ENCODE measurements around the gene NUFIP1. TPM values are rescaled to one million over a fixed set of nuclear protein-coding genes. Genes with fewer than 3 reads are reported as not detected.

NUFIP1 gene
- total and polyA plus RNA-seq, 4 donors, result 0.92 to 2.0 (median 1.7) TPM

DNA sequence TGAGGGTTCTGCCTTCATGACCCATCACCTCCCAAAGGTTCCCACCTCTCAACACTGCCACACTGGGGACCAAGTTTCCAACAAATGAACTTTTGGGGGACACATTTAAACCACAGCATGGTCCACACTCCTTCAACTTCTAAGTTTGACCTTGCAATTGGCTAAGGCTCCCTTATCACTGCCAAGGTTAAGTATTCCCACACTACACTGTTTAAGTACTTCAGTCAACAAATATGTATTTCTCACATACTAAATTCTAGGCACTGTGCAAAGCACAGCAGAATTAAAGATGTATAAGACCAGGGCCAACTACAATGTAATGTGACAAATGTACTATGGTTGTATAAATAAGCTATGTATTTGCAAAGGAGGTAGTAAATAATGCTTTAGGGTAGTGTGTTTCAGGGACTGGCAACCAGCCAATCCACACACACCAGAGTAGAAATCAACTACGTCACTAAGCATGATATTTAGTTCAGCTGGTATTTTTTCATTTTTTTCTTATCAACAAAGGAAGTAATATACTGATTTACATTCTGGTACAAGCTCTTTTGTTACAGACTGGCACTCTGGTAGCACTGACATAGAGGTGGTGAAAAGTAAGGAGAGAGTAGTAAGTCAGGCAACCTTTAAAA is 12.2 kb downstream of the NUFIP1 start:
- H3K4me1 ChIP-seq (ENCODE audit: control insufficient read depth in 4 of 4, insufficient read depth in 4 of 4, low read length in 3 of 4), result no peaks in the 10 kb centered on the region
- H3K27ac ChIP-seq (ENCODE audit: low read depth in 1 of 2, low read length in 2 of 2), result no peak overlapping the region
- no peaks in the 10 kb centered on the region for H3K9me3 ChIP-seq (ENCODE audit: control insufficient read depth in 4 of 4, low read length in 3 of 4)
- H3K4me3 ChIP-seq (ENCODE audit: low read depth in 1 of 3, low read length in 3 of 3), result no peak overlapping the region
- H3K36me3 ChIP-seq (ENCODE audit: control insufficient read depth in 4 of 4, insufficient read depth in 3 of 4, low read depth in 1 of 4, low read length in 3 of 4), result peaks cover 5 to 41% (median 19%) of the 10 kb centered on the region in 4 donors
- WGBS, result 57% methylated on average over 1 of the region's 1 CpG
- TF ChIP-seq, protein P1, sequence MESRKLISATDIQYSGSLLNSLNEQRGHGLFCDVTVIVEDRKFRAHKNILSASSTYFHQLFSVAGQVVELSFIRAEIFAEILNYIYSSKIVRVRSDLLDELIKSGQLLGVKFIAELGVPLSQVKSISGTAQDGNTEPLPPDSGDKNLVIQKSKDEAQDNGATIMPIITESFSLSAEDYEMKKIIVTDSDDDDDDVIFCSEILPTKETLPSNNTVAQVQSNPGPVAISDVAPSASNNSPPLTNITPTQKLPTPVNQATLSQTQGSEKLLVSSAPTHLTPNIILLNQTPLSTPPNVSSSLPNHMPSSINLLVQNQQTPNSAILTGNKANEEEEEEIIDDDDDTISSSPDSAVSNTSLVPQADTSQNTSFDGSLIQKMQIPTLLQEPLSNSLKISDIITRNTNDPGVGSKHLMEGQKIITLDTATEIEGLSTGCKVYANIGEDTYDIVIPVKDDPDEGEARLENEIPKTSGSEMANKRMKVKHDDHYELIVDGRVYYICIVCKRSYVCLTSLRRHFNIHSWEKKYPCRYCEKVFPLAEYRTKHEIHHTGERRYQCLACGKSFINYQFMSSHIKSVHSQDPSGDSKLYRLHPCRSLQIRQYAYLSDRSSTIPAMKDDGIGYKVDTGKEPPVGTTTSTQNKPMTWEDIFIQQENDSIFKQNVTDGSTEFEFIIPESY (IDR thresholded peaks at IDR 0.05), result no peak
- TF ChIP-seq HNF4A (conservative IDR thresholded peaks at IDR 0.05), result no peak
- TF ChIP-seq SP1 (IDR thresholded peaks at IDR 0.05), result no peak
- TF ChIP-seq EGR1 (IDR thresholded peaks at IDR 0.05; ENCODE audit: low read depth in 2 of 2), result no peak
- TF ChIP-seq, protein P2, sequence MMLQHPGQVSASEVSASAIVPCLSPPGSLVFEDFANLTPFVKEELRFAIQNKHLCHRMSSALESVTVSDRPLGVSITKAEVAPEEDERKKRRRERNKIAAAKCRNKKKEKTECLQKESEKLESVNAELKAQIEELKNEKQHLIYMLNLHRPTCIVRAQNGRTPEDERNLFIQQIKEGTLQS (IDR thresholded peaks at IDR 0.05), result no peak
- no peak for TF ChIP-seq GABPA (IDR thresholded peaks at IDR 0.05 in 1 of 2, conservative IDR thresholded peaks at IDR 0.05 in 1 of 2)
- no peak overlapping the region for H3K9ac ChIP-seq (ENCODE audit: low read depth in 1 of 2, low read length in 2 of 2)
- no peak for DNase-seq (ENCODE audit: low spot score)
- no peaks in the 10 kb centered on the region for H3K27me3 ChIP-seq (ENCODE audit: control insufficient read depth in 4 of 4, insufficient read depth in 4 of 4, low read length in 3 of 4)

DNA sequence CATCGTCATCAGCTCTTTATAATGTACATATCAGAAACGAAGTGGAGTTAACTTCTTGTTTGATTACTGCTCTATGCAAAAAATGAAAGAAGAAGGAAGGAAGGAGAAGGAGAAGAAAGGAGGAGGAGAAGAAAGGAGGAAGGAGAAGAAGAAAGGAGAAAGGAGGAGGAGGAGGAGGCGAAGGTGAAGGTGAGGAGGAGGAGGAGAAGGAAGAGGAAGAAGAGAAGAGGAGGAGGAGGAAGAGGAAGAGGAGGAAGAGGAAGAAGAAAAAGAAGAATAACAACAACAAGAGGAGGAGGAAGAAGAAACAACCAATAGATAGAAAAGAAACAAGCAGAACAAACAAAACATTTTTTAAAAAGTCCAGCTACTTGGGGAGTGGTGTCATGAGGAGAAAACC is 13.1 kb downstream of the NUFIP1 start:
- no peaks in the 10 kb centered on the region for H3K4me1 ChIP-seq (ENCODE audit: control insufficient read depth in 4 of 4, insufficient read depth in 4 of 4, low read length in 3 of 4)
- WGBS, result 85% methylated on average over 3 of the region's 3 CpGs
- H3K9me3 ChIP-seq (ENCODE audit: control insufficient read depth in 4 of 4, low read length in 3 of 4), result no peaks in the 10 kb centered on the region
- H3K9ac ChIP-seq (ENCODE audit: low read depth in 1 of 2, low read length in 2 of 2), result no peak overlapping the region
- TF ChIP-seq, protein P1 (IDR thresholded peaks at IDR 0.05), result no peak
- TF ChIP-seq, protein P2 (IDR thresholded peaks at IDR 0.05), result no peak
- TF ChIP-seq RAD21 (IDR thresholded peaks at IDR 0.05), result no peak
- TF ChIP-seq SP1 (IDR thresholded peaks at IDR 0.05), result no peak
- no peak for TF ChIP-seq FOXA1 (IDR thresholded peaks at IDR 0.05)
- no peak for TF ChIP-seq GABPA (IDR thresholded peaks at IDR 0.05 in 1 of 2, conservative IDR thresholded peaks at IDR 0.05 in 1 of 2)
- no peak for TF ChIP-seq HNF4G (IDR thresholded peaks at IDR 0.05)
- TF ChIP-seq FOXA2 (IDR thresholded peaks at IDR 0.05), result no peak
- TF ChIP-seq, protein P3, sequence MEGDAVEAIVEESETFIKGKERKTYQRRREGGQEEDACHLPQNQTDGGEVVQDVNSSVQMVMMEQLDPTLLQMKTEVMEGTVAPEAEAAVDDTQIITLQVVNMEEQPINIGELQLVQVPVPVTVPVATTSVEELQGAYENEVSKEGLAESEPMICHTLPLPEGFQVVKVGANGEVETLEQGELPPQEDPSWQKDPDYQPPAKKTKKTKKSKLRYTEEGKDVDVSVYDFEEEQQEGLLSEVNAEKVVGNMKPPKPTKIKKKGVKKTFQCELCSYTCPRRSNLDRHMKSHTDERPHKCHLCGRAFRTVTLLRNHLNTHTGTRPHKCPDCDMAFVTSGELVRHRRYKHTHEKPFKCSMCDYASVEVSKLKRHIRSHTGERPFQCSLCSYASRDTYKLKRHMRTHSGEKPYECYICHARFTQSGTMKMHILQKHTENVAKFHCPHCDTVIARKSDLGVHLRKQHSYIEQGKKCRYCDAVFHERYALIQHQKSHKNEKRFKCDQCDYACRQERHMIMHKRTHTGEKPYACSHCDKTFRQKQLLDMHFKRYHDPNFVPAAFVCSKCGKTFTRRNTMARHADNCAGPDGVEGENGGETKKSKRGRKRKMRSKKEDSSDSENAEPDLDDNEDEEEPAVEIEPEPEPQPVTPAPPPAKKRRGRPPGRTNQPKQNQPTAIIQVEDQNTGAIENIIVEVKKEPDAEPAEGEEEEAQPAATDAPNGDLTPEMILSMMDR (IDR thresholded peaks at IDR 0.05; ENCODE audit: low read depth, low read length, missing input control), result no peak
- TF ChIP-seq TAF1 (conservative IDR thresholded peaks at IDR 0.05), result no peak
- TF ChIP-seq, protein P4, sequence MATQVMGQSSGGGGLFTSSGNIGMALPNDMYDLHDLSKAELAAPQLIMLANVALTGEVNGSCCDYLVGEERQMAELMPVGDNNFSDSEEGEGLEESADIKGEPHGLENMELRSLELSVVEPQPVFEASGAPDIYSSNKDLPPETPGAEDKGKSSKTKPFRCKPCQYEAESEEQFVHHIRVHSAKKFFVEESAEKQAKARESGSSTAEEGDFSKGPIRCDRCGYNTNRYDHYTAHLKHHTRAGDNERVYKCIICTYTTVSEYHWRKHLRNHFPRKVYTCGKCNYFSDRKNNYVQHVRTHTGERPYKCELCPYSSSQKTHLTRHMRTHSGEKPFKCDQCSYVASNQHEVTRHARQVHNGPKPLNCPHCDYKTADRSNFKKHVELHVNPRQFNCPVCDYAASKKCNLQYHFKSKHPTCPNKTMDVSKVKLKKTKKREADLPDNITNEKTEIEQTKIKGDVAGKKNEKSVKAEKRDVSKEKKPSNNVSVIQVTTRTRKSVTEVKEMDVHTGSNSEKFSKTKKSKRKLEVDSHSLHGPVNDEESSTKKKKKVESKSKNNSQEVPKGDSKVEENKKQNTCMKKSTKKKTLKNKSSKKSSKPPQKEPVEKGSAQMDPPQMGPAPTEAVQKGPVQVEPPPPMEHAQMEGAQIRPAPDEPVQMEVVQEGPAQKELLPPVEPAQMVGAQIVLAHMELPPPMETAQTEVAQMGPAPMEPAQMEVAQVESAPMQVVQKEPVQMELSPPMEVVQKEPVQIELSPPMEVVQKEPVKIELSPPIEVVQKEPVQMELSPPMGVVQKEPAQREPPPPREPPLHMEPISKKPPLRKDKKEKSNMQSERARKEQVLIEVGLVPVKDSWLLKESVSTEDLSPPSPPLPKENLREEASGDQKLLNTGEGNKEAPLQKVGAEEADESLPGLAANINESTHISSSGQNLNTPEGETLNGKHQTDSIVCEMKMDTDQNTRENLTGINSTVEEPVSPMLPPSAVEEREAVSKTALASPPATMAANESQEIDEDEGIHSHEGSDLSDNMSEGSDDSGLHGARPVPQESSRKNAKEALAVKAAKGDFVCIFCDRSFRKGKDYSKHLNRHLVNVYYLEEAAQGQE (IDR thresholded peaks at IDR 0.05), result no peak
- TF ChIP-seq HNF4A (conservative IDR thresholded peaks at IDR 0.05), result no peak
- TF ChIP-seq, protein P5, sequence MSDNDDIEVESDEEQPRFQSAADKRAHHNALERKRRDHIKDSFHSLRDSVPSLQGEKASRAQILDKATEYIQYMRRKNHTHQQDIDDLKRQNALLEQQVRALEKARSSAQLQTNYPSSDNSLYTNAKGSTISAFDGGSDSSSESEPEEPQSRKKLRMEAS (IDR thresholded peaks at IDR 0.05), result no peak
- TF ChIP-seq RXRA (IDR thresholded peaks at IDR 0.05), result no peak
- no peak for TF ChIP-seq YY1 (IDR thresholded peaks at IDR 0.05)
- TF ChIP-seq EGR1 (IDR thresholded peaks at IDR 0.05; ENCODE audit: low read depth in 2 of 2), result no peak
- no peak for TF ChIP-seq JUND (IDR thresholded peaks at IDR 0.05)
- TF ChIP-seq NR2F2 (IDR thresholded peaks at IDR 0.05), result no peak
- H3K4me3 ChIP-seq (ENCODE audit: low read depth in 1 of 3, low read length in 3 of 3), result no peak overlapping the region
- no peak for DNase-seq (ENCODE audit: low spot score)
- H3K27ac ChIP-seq (ENCODE audit: low read depth in 1 of 2, low read length in 2 of 2), result no peak overlapping the region
- peaks cover 5 to 41% (median 21%) of the 10 kb centered on the region in 4 donors for H3K36me3 ChIP-seq (ENCODE audit: control insufficient read depth in 4 of 4, insufficient read depth in 3 of 4, low read depth in 1 of 4, low read length in 3 of 4)
- no peaks in the 10 kb centered on the region for H3K27me3 ChIP-seq (ENCODE audit: control insufficient read depth in 4 of 4, insufficient read depth in 4 of 4, low read length in 3 of 4)
